ENCODE measurements around the gene SBNO1.
"Not testable (repeated sequence)": the region's sequence is repeated elsewhere in the genome, so short reads cannot be mapped to it uniquely, and the experiment has no call there.

- not testable (repeated sequence) for TF ChIP-seq CTCF (conservative IDR thresholded peaks at IDR 0.05); ZFX (IDR thresholded peaks at IDR 0.05)
Measured at GRCh38 chr12:123252365-123252764, 112.3 kb downstream of the SBNO1 start.

All from C4-2B (cell line).